Body of pancreas (tissue), 4 donors: ENCODE results near the gene FBLN1.

ENCODE experiments used
- CTCF ChIP-seq, 7 experiments: fragments of 450-650 bp in 4 of 7; fragments of 200-600 bp in 3 of 7; sonication (generic) in 3 of 7; IDR thresholded peaks; one replicate each; pipeline ENCODE4 v1.5.1; 2016 to 2019; ENCODE audit warnings: antibody characterized with exemption in 7 of 7
- POLR2A ChIP-seq, 3 donors: fragments of 450-650 bp; IDR thresholded peaks; one replicate each; pipeline ENCODE4 v1.6.1; 2016; ENCODE audit warnings: antibody characterized with exemption in 3 of 3, mild to moderate bottlenecking in 2 of 3

- TF ChIP-seq CTCF (IDR thresholded peaks at IDR 0.05) (no peak), POLR2A (IDR thresholded peaks at IDR 0.05) (no peak)
These were observed 4.2 kb downstream of the FBLN1 start for GRCh38 chr22:45506816-45507360.
